Measurements from ENCODE around the gene VSTM2B.
"Not testable (repeated sequence)": the region's sequence is repeated elsewhere in the genome, so short reads cannot be mapped to it uniquely, and the experiment has no call there.

DNA sequence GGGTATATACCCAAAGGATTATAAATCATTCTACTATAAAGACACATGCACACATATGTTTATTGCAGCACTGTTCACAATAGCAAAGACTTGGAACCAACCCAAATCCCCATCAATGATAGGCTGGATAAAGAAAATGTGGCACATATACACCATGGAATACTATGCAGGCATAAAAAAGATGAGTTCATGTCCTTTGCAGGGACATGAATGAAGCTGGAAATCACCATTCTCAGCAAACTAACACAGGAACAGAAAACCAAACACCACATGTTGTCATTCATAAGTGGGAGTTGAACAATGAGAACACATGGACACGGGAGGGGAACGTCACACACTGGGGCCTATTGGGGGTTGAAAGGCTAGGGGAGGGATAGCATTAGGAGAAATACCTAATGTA lies 33.3 kb downstream of the VSTM2B start:
- not testable (repeated sequence) for TF ChIP-seq EZH2 (IDR thresholded peaks at IDR 0.05; ENCODE audit: borderline replicate concordance, low read length)
- TF ChIP-seq, protein P1, sequence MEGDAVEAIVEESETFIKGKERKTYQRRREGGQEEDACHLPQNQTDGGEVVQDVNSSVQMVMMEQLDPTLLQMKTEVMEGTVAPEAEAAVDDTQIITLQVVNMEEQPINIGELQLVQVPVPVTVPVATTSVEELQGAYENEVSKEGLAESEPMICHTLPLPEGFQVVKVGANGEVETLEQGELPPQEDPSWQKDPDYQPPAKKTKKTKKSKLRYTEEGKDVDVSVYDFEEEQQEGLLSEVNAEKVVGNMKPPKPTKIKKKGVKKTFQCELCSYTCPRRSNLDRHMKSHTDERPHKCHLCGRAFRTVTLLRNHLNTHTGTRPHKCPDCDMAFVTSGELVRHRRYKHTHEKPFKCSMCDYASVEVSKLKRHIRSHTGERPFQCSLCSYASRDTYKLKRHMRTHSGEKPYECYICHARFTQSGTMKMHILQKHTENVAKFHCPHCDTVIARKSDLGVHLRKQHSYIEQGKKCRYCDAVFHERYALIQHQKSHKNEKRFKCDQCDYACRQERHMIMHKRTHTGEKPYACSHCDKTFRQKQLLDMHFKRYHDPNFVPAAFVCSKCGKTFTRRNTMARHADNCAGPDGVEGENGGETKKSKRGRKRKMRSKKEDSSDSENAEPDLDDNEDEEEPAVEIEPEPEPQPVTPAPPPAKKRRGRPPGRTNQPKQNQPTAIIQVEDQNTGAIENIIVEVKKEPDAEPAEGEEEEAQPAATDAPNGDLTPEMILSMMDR (IDR thresholded peaks at IDR 0.05; ENCODE audit: low read length) = not testable (repeated sequence)

Measured in OCI-LY1 (cell line).